IMR-90 (cell line): ENCODE measurements around the gene AMFR. TPM values are rescaled to one million over a fixed set of nuclear protein-coding genes. Genes with fewer than 3 reads are reported as not detected.

ENCODE experiments used
- ATAC-seq: fragments of 200-7000 bp; cut with Tn5 transposase; 2 replicates; pipeline ENCODE4 v1.9.1; 2020; ENCODE audit warnings: low read depth, mild to moderate bottlenecking, moderate library complexity
- BruUV-seq: library from RNA; stranded (reverse); fragments of 400-500 nt; replicated peaks from 2 replicates; lab custom pipeline; 2021; lab: Mats Ljungman, UMichigan
- CTCF ChIA-PET: fragments of 300-600 bp; formaldehyde crosslinking; extraction: SDS; loops from one replicate; lab custom pipeline; 2021; ENCODE audit warnings: antibody characterized with exemption; lab: Yijun Ruan, JAX
- POLR2A ChIA-PET: fragments of 300-600 bp; sonication (Branson Sonifier 250); formaldehyde crosslinking; loops from one replicate; lab custom pipeline; 2022; ENCODE audit warnings: antibody characterized with exemption; ENCODE audit not compliant: unreplicated experiment; lab: Charles Lee
- DNase-seq: peaks from one replicate; pipeline ENCODE4 v3.0.0; 2013
- H2AFZ ChIP-seq: replicated peaks from 2 replicates; pipeline ENCODE3; 2013; ENCODE audit warnings: low read length, mild to moderate bottlenecking; ENCODE audit not compliant: poor library complexity
- H2AK5ac ChIP-seq: 2 replicates; pipeline ENCODE4 v1.6.1; 2013; ENCODE audit warnings: low read depth, low read length, inconsistent platforms
- H2AK9ac ChIP-seq: replicated peaks from 2 replicates; pipeline ENCODE3; 2013; ENCODE audit warnings: mild to moderate bottlenecking, low read depth, low read length, moderate library complexity; ENCODE audit not compliant: poor library complexity
- H2BK120ac ChIP-seq: 2 replicates; pipeline ENCODE4 v1.6.1; 2013; ENCODE audit warnings: low read depth, low read length, inconsistent platforms
- H2BK15ac ChIP-seq: 3 replicates; pipeline ENCODE4 v1.6.1; 2013; ENCODE audit warnings: low read depth, low read length, inconsistent platforms
- H2BK20ac ChIP-seq: 2 replicates; pipeline ENCODE4 v1.6.1; 2013; ENCODE audit warnings: low read depth, mild to moderate bottlenecking, inconsistent platforms, low read length, moderate library complexity
- H2BK5ac ChIP-seq: 2 replicates; pipeline ENCODE4 v1.6.1; 2013; ENCODE audit warnings: mild to moderate bottlenecking, low read depth, low read length, inconsistent platforms; ENCODE audit not compliant: poor library complexity, severe bottlenecking
- H3K14ac ChIP-seq: replicated peaks from 2 replicates; pipeline ENCODE4 v1.6.1; 2013; ENCODE audit warnings: low read depth, low read length, inconsistent platforms
- H3K18ac ChIP-seq: 2 replicates; pipeline ENCODE4 v1.6.1; 2013; ENCODE audit warnings: low read depth, low read length, control low read depth
- H3K23ac ChIP-seq: 2 replicates; pipeline ENCODE4 v1.6.1; 2013; ENCODE audit warnings: low read depth, low read length, inconsistent platforms
- H3K27ac ChIP-seq: 2 replicates; pipeline ENCODE4 v1.5.1; 2013; ENCODE audit warnings: mild to moderate bottlenecking, control low read depth, low read length; ENCODE audit not compliant: insufficient read depth
- H3K27me3 ChIP-seq: 2 replicates; pipeline ENCODE4 v1.6.1; 2013; ENCODE audit warnings: low read length; ENCODE audit not compliant: control insufficient read depth, insufficient read depth
- H3K36me3 ChIP-seq: 2 replicates; pipeline ENCODE4 v1.6.1; 2013; ENCODE audit warnings: low read length, mixed read lengths; ENCODE audit not compliant: control insufficient read depth, insufficient read depth
- H3K4ac ChIP-seq: 2 replicates; pipeline ENCODE4 v1.6.1; 2013; ENCODE audit warnings: low read depth, low read length, inconsistent platforms
- H3K4me1 ChIP-seq: 2 replicates; pipeline ENCODE4 v1.6.1; 2013; ENCODE audit warnings: low read length, mixed read lengths; ENCODE audit not compliant: control insufficient read depth, insufficient read depth
- H3K4me2 ChIP-seq: 2 replicates; pipeline ENCODE4 v1.6.1; 2013; ENCODE audit warnings: low read depth, mild to moderate bottlenecking, control low read depth, low read length, moderate library complexity
- H3K4me3 ChIP-seq: 2 replicates; pipeline ENCODE4 v1.5.1; 2013; ENCODE audit warnings: low read depth, mild to moderate bottlenecking, control low read depth, low read length, moderate library complexity; ENCODE audit not compliant: insufficient read depth
- H3K56ac ChIP-seq: 2 replicates; pipeline ENCODE4 v1.6.1; 2013; ENCODE audit warnings: low read length, inconsistent platforms; ENCODE audit not compliant: insufficient read depth; ENCODE audit errors: extremely low read depth
- H3K79me1 ChIP-seq, 2 experiments: 2 replicates each; pipeline ENCODE4 v1.6.1; 2013; ENCODE audit warnings: low read length in 2 of 2, inconsistent platforms in 1 of 2, low read depth in 1 of 2
- H3K9ac ChIP-seq: 2 replicates; pipeline ENCODE4 v1.6.1; 2013; ENCODE audit warnings: low read depth, low read length, control low read depth
- H3K9me1 ChIP-seq: 2 replicates; pipeline ENCODE4 v1.6.1; 2013; ENCODE audit warnings: low read length, inconsistent platforms; ENCODE audit not compliant: insufficient read depth
- H3K9me3 ChIP-seq: 2 replicates; pipeline ENCODE4 v1.6.1; 2013; ENCODE audit warnings: low read length; ENCODE audit not compliant: control insufficient read depth, insufficient read depth
- H4K20me1 ChIP-seq: 2 replicates; pipeline ENCODE4 v1.6.1; 2013; ENCODE audit warnings: low read length, inconsistent platforms; ENCODE audit not compliant: insufficient read depth
- H4K5ac ChIP-seq: 2 replicates; pipeline ENCODE4 v1.6.1; 2013; ENCODE audit warnings: mild to moderate bottlenecking, low read depth, low read length, control low read depth
- H4K8ac ChIP-seq, 2 experiments: 2 replicates each; pipeline ENCODE4 v1.6.1; 2013; ENCODE audit warnings: low read depth in 2 of 2, low read length in 2 of 2, control low read depth in 1 of 2, inconsistent platforms in 1 of 2
- H4K91ac ChIP-seq: 2 replicates; pipeline ENCODE4 v1.6.1; 2013; ENCODE audit warnings: low read depth, low read length, inconsistent platforms; ENCODE audit not compliant: insufficient read depth
- ELK1 ChIP-seq: fragments of 150-350 bp; IDR thresholded peaks from 2 replicates; pipeline ENCODE4 v1.6.1; 2016; ENCODE audit warnings: low read depth, mild to moderate bottlenecking, low read length, moderate library complexity, borderline replicate concordance
- POLR2A ChIP-seq: IDR thresholded peaks from 2 replicates; pipeline ENCODE4 v1.6.1; 2012; ENCODE audit warnings: mild to moderate bottlenecking, low read depth, low read length
- RAD21 ChIP-seq: IDR thresholded peaks from 2 replicates; pipeline ENCODE4 v1.6.1; 2012; ENCODE audit warnings: low read length, improper control_type of control experiment
- RCOR1 ChIP-seq: IDR thresholded peaks from 2 replicates; pipeline ENCODE4 v1.6.1; 2012; ENCODE audit warnings: mild to moderate bottlenecking, low read length, improper control_type of control experiment; ENCODE audit not compliant: insufficient replicate concordance
- WGBS, 2 experiments: methylation state at CpG; one replicate each; pipeline versions ENCODE4 v1.1.5 to v1.1.7; 2013; ENCODE audit warnings: missing lambda C conversion rate in 2 of 2; ENCODE audit not compliant: insufficient read length in 1 of 2; ENCODE audit errors: extremely low coverage in 2 of 2; 5-methylcytosine and 5-hydroxymethylcytosine counted together
- dilution Hi-C: fragments of 300-500 bp; cut with HindIII; formaldehyde crosslinking; loops from one replicate; pipeline ENCODE4 v1.14.3; 2018; ENCODE audit warnings: low sequenced_read_pairs; ENCODE audit not compliant: unreplicated experiment
- in situ Hi-C: fragments of 300-500 bp; cut with MboI; formaldehyde crosslinking; loops from 3 replicates; pipeline ENCODE4 v1.14.3; 2019; ENCODE audit warnings: low sequenced_read_pairs, inconsistent platforms, mixed read lengths
- intact Hi-C: fragments of 100-400 bp; cut with micrococcal nuclease; formaldehyde crosslinking; loops from 2 replicates; pipeline ENCODE4 v1.10.0; 2022
- polyA plus RNA-seq, 3 experiments: library from polyadenylated mRNA; depleted of rRNA; stranded (reverse); fragments of >200 nt; gene quantifications; 2 replicates each; pipeline ENCODE4 v1.2.3, GENCODE V29; 2012; ENCODE audit warnings: low replicate concordance in 1 of 3
- total RNA-seq: library from RNA; depleted of rRNA; stranded (reverse); fragments of >200 nt; gene quantifications from 2 replicates; pipeline ENCODE4 v1.2.3, GENCODE V29; 2012
- TF ChIP-seq, protein P1 (sequence below): conservative IDR thresholded peaks from 2 replicates; pipeline ENCODE4 v1.5.1; 2012; ENCODE audit warnings: mild to moderate bottlenecking, low read depth, low read length, improper control_type of control experiment

AMFR gene
- total and polyA plus RNA-seq, 2 of the 4 experiments (the other 2 are of a cell fraction) = 60.7 to 216 TPM

GRCh38 chr16:56469748-56470147, 44.4 kb upstream of the AMFR start:
- no peak overlapping the region for H3K4me2 ChIP-seq
- no peak overlapping the region for H2AK5ac ChIP-seq
- no peak overlapping the region for H4K8ac ChIP-seq
- H2BK15ac ChIP-seq = no peak overlapping the region
- no peaks in the 10 kb centered on the region for H3K27me3 ChIP-seq
- in situ Hi-C loops = no loop called here
- no peak overlapping the region for H3K4ac ChIP-seq
- no peak overlapping the region for H2AFZ ChIP-seq
- H4K5ac ChIP-seq = no peak overlapping the region
- H4K20me1 ChIP-seq = no peaks in the 10 kb centered on the region
- H3K9ac ChIP-seq = no peak overlapping the region
- H2BK5ac ChIP-seq = no peak overlapping the region
- no peak overlapping the region for H3K14ac ChIP-seq
- DNase-seq = no peak
- H3K27ac ChIP-seq = no peak overlapping the region
- no peak overlapping the region for H2BK20ac ChIP-seq
- no CpG with 5 or more reads among the region's 7 CpGs for WGBS, 2 experiments
- ATAC-seq = no peak
- no peak overlapping the region for H4K91ac ChIP-seq
- H3K36me3 ChIP-seq = peaks cover 49% of the 10 kb centered on the region
- no peak overlapping the region for H3K23ac ChIP-seq
- no peak overlapping the region for H3K56ac ChIP-seq
- CTCF ChIA-PET = interaction anchor here (1.0 kb wide), 1 partner anchor 232 kb away, joined by 4 read pairs; no protein-coding TSS in a partner anchor
- H3K9me3 ChIP-seq = no peaks in the 10 kb centered on the region
- no TSS peak for BruUV-seq
- H3K79me1 ChIP-seq = peaks cover 3 to 7% of the 10 kb centered on the region in 2 experiments; a peak in 3 of 4 replicates
- no peak overlapping the region for H2BK120ac ChIP-seq
- H2AK9ac ChIP-seq = no peak overlapping the region
- dilution Hi-C loops = no loop called here
- intact Hi-C loops = loop anchor here (2.0 kb wide), 1 partner anchor 13 kb away; no protein-coding TSS in a partner anchor
- H3K4me1 ChIP-seq = no peaks in the 10 kb centered on the region
- POLR2A ChIA-PET = no interaction called here
- no peak for TF ChIP-seq POLR2A
- TF ChIP-seq, protein P1, sequence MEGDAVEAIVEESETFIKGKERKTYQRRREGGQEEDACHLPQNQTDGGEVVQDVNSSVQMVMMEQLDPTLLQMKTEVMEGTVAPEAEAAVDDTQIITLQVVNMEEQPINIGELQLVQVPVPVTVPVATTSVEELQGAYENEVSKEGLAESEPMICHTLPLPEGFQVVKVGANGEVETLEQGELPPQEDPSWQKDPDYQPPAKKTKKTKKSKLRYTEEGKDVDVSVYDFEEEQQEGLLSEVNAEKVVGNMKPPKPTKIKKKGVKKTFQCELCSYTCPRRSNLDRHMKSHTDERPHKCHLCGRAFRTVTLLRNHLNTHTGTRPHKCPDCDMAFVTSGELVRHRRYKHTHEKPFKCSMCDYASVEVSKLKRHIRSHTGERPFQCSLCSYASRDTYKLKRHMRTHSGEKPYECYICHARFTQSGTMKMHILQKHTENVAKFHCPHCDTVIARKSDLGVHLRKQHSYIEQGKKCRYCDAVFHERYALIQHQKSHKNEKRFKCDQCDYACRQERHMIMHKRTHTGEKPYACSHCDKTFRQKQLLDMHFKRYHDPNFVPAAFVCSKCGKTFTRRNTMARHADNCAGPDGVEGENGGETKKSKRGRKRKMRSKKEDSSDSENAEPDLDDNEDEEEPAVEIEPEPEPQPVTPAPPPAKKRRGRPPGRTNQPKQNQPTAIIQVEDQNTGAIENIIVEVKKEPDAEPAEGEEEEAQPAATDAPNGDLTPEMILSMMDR = no peak
- TF ChIP-seq RCOR1 = no peak
- TF ChIP-seq RAD21 = no peak
- no peak for TF ChIP-seq ELK1
- no peak overlapping the region for H3K4me3 ChIP-seq
- no peak overlapping the region for H3K18ac ChIP-seq
- H3K9me1 ChIP-seq = no peaks in the 10 kb centered on the region
